Measurements from ENCODE around the gene ACAD11. TPM values are rescaled to one million over a fixed set of nuclear protein-coding genes. Genes with fewer than 3 reads are reported as not detected.

The ACAD11 gene
- total RNA-seq, 1 experiment from 2014 or later = 20.3 TPM

DNA sequence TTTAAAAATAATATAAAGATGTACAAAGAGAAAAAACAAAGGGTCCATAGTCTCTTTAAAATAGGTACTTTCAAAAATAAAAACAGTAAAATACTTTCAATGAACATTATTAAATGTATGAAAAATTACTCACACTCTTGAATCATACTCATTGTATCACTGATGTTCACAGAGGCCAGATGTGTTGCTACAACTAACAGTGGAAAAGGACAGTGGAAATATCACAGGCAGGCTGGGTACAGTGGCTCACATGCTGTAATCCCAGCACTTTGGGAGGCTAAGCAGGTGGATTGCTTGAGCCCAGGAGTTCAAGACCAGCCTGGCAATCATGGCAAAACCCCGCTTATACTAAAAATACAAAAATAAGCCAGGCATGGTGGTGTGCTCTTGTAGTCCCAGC is 35.8 kb upstream of the ACAD11 start (continued):
- TF ChIP-seq AR (CRISPR knock-in tag; IDR thresholded peaks at IDR 0.05) (no peak), JUN (CRISPR knock-in tag; IDR thresholded peaks at IDR 0.05) (no peak), ETV6 (CRISPR knock-in tag; IDR thresholded peaks at IDR 0.05) (no peak), IRF1 (CRISPR knock-in tag; IDR thresholded peaks at IDR 0.05) (no peak), SMAD4 (CRISPR knock-in tag; IDR thresholded peaks at IDR 0.05) (no peak), NFYB (CRISPR knock-in tag; conservative IDR thresholded peaks at IDR 0.05; ENCODE audit: low read depth) (no peak), USF2 (CRISPR knock-in tag; IDR thresholded peaks at IDR 0.05) (no peak), CREM (CRISPR knock-in tag; IDR thresholded peaks at IDR 0.05) (no peak)

- POLR2A ChIA-PET = no interaction called here
- H3K4me1 Mint-ChIP-seq = no peaks in the 10 kb centered on the region
- no peak for ATAC-seq
- no peaks in the 10 kb centered on the region for H3K9me3 Mint-ChIP-seq
- H3K36me3 Mint-ChIP-seq = peaks cover 26% of the 10 kb centered on the region
- no peak for DNase-seq (ENCODE audit: low spot score)
- H3K27me3 Mint-ChIP-seq (ENCODE audit: low read depth) = no peaks in the 10 kb centered on the region
- H3K4me3 Mint-ChIP-seq = no peak overlapping the region
- CTCF ChIA-PET = no interaction called here
- no peak overlapping the region for H3K27ac Mint-ChIP-seq
- TF ChIP-seq AFF4 (CRISPR knock-in tag; IDR thresholded peaks at IDR 0.05; ENCODE audit: borderline replicate concordance) (no peak), SMAD4 (CRISPR knock-in tag; IDR thresholded peaks at IDR 0.05) (no peak), ERG (CRISPR knock-in tag; IDR thresholded peaks at IDR 0.05) (no peak), MYBL2 (CRISPR knock-in tag; IDR thresholded peaks at IDR 0.05) (no peak), JUN (CRISPR knock-in tag; IDR thresholded peaks at IDR 0.05) (no peak), AR (CRISPR knock-in tag; IDR thresholded peaks at IDR 0.05) (no peak), CBFB (CRISPR knock-in tag; IDR thresholded peaks at IDR 0.05; ENCODE audit: low read depth) (no peak), ZNF317 (CRISPR knock-in tag; IDR thresholded peaks at IDR 0.05; ENCODE audit: borderline replicate concordance, low read depth) (no peak), CTCF (IDR thresholded peaks at IDR 0.05) (no peak)
- TF ChIP-seq, protein P1, sequence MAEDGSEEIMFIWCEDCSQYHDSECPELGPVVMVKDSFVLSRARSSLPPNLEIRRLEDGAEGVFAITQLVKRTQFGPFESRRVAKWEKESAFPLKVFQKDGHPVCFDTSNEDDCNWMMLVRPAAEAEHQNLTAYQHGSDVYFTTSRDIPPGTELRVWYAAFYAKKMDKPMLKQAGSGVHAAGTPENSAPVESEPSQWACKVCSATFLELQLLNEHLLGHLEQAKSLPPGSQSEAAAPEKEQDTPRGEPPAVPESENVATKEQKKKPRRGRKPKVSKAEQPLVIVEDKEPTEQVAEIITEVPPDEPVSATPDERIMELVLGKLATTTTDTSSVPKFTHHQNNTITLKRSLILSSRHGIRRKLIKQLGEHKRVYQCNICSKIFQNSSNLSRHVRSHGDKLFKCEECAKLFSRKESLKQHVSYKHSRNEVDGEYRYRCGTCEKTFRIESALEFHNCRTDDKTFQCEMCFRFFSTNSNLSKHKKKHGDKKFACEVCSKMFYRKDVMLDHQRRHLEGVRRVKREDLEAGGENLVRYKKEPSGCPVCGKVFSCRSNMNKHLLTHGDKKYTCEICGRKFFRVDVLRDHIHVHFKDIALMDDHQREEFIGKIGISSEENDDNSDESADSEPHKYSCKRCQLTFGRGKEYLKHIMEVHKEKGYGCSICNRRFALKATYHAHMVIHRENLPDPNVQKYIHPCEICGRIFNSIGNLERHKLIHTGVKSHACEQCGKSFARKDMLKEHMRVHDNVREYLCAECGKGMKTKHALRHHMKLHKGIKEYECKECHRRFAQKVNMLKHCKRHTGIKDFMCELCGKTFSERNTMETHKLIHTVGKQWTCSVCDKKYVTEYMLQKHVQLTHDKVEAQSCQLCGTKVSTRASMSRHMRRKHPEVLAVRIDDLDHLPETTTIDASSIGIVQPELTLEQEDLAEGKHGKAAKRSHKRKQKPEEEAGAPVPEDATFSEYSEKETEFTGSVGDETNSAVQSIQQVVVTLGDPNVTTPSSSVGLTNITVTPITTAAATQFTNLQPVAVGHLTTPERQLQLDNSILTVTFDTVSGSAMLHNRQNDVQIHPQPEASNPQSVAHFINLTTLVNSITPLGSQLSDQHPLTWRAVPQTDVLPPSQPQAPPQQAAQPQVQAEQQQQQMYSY (CRISPR knock-in tag; IDR thresholded peaks at IDR 0.05) = no peak
Observed at GRCh38 chr3:132694991-132695390, 35.4 kb upstream of the ACAD11 start.

All from WTC11 (cell line).